ENCODE measurements around the gene TEX52.

Gene TEX52

GRCh38 chr12:2832550-2833127 is 24.2 kb downstream of the TEX52 start:
- no peak overlapping the region for H3K27ac ChIP-seq (ENCODE audit: low read depth, low read length)
- H3K27me3 ChIP-seq (ENCODE audit: control insufficient read depth, insufficient read depth, low read length), result no peaks in the 10 kb centered on the region
- H3K9ac ChIP-seq (ENCODE audit: low read length), result no peak overlapping the region
- peaks cover 7% of the 10 kb centered on the region for H3K4me1 ChIP-seq (ENCODE audit: control insufficient read depth, insufficient read depth, low read length)
- no peak overlapping the region for H3K4me3 ChIP-seq (ENCODE audit: low read depth, low read length)
- peaks cover 20% of the 10 kb centered on the region for H3K36me3 ChIP-seq (ENCODE audit: control insufficient read depth, insufficient read depth, low read length)
- H3K9me3 ChIP-seq (ENCODE audit: control insufficient read depth, insufficient read depth, low read depth, low read length), result no peaks in the 10 kb centered on the region

GRCh38 chr12:2829275-2829674 is 27.6 kb downstream of the TEX52 start:
- Histone ChIP-seq H3K27me3 (ENCODE audit: control insufficient read depth, insufficient read depth, low read length) (no peaks in the 10 kb centered on the region), H3K4me3 (ENCODE audit: low read depth, low read length) (no peak overlapping the region), H3K36me3 (ENCODE audit: control insufficient read depth, insufficient read depth, low read length) (peaks cover 51% of the 10 kb centered on the region), H3K27ac (ENCODE audit: low read depth, low read length) (no peak overlapping the region), H3K9ac (ENCODE audit: low read length) (no peak overlapping the region), H3K4me1 (ENCODE audit: control insufficient read depth, insufficient read depth, low read length) (peaks cover 17% of the 10 kb centered on the region), H3K9me3 (ENCODE audit: control insufficient read depth, insufficient read depth, low read depth, low read length) (no peaks in the 10 kb centered on the region)

- H3K4me1 ChIP-seq (ENCODE audit: control insufficient read depth, insufficient read depth, low read length), result peaks cover 15% of the 10 kb centered on the region
- peaks cover 72% of the 10 kb centered on the region for H3K36me3 ChIP-seq (ENCODE audit: control insufficient read depth, insufficient read depth, low read length)
- no peaks in the 10 kb centered on the region for H3K9me3 ChIP-seq (ENCODE audit: control insufficient read depth, insufficient read depth, low read depth, low read length)
- no peak overlapping the region for H3K4me3 ChIP-seq (ENCODE audit: low read depth, low read length)
- H3K27ac ChIP-seq (ENCODE audit: low read depth, low read length), result no peak overlapping the region
- no peaks in the 10 kb centered on the region for H3K27me3 ChIP-seq (ENCODE audit: control insufficient read depth, insufficient read depth, low read length)
- no peak overlapping the region for H3K9ac ChIP-seq (ENCODE audit: low read length)
Observed at GRCh38 chr12:2826721-2827515, 29.9 kb downstream of the TEX52 start.

GRCh38 chr12:2826036-2826435 is 30.8 kb downstream of the TEX52 start:
- Histone ChIP-seq H3K4me3 (ENCODE audit: low read depth, low read length) (no peak overlapping the region), H3K4me1 (ENCODE audit: control insufficient read depth, insufficient read depth, low read length) (peaks cover 15% of the 10 kb centered on the region), H3K27me3 (ENCODE audit: control insufficient read depth, insufficient read depth, low read length) (no peaks in the 10 kb centered on the region), H3K9ac (ENCODE audit: low read length) (no peak overlapping the region), H3K27ac (ENCODE audit: low read depth, low read length) (no peak overlapping the region), H3K9me3 (ENCODE audit: control insufficient read depth, insufficient read depth, low read depth, low read length) (no peaks in the 10 kb centered on the region), H3K36me3 (ENCODE audit: control insufficient read depth, insufficient read depth, low read length) (peaks cover 80% of the 10 kb centered on the region)

GRCh38 chr12:2825132-2825531 is 31.7 kb downstream of the TEX52 start:
- peaks cover 20% of the 10 kb centered on the region for H3K4me1 ChIP-seq (ENCODE audit: control insufficient read depth, insufficient read depth, low read length)
- H3K9me3 ChIP-seq (ENCODE audit: control insufficient read depth, insufficient read depth, low read depth, low read length), result no peaks in the 10 kb centered on the region
- H3K36me3 ChIP-seq (ENCODE audit: control insufficient read depth, insufficient read depth, low read length), result peaks cover 84% of the 10 kb centered on the region
- no peak overlapping the region; the same call in 1 of the 2 replicates for H3K4me3 ChIP-seq (ENCODE audit: low read depth, low read length)
- no peaks in the 10 kb centered on the region for H3K27me3 ChIP-seq (ENCODE audit: control insufficient read depth, insufficient read depth, low read length)
- H3K9ac ChIP-seq (ENCODE audit: low read length), result no peak overlapping the region
- peak overlapping the region; percentile 62 for H3K27ac ChIP-seq (ENCODE audit: low read depth, low read length)

- H3K36me3 ChIP-seq (ENCODE audit: control insufficient read depth, insufficient read depth, low read length), result peaks cover 88% of the 10 kb centered on the region
- no peak overlapping the region for H3K4me3 ChIP-seq (ENCODE audit: low read depth, low read length)
- no peaks in the 10 kb centered on the region for H3K27me3 ChIP-seq (ENCODE audit: control insufficient read depth, insufficient read depth, low read length)
- H3K9me3 ChIP-seq (ENCODE audit: control insufficient read depth, insufficient read depth, low read depth, low read length), result no peaks in the 10 kb centered on the region
- H3K27ac ChIP-seq (ENCODE audit: low read depth, low read length), result no peak overlapping the region
- peaks cover 24% of the 10 kb centered on the region for H3K4me1 ChIP-seq (ENCODE audit: control insufficient read depth, insufficient read depth, low read length)
- H3K9ac ChIP-seq (ENCODE audit: low read length), result no peak overlapping the region
Observed at GRCh38 chr12:2824541-2824940, 32.3 kb downstream of the TEX52 start.

- peaks cover 24% of the 10 kb centered on the region for H3K4me1 ChIP-seq (ENCODE audit: control insufficient read depth, insufficient read depth, low read length)
- no peak overlapping the region for H3K9ac ChIP-seq (ENCODE audit: low read length)
- no peaks in the 10 kb centered on the region for H3K9me3 ChIP-seq (ENCODE audit: control insufficient read depth, insufficient read depth, low read depth, low read length)
- no peak overlapping the region for H3K27ac ChIP-seq (ENCODE audit: low read depth, low read length)
- H3K27me3 ChIP-seq (ENCODE audit: control insufficient read depth, insufficient read depth, low read length), result no peaks in the 10 kb centered on the region
- peaks cover 86% of the 10 kb centered on the region for H3K36me3 ChIP-seq (ENCODE audit: control insufficient read depth, insufficient read depth, low read length)
- no peak overlapping the region for H3K4me3 ChIP-seq (ENCODE audit: low read depth, low read length)
Observed at GRCh38 chr12:2823483-2823882, 33.4 kb downstream of the TEX52 start.

- Histone ChIP-seq H3K9ac (ENCODE audit: low read length) (no peak overlapping the region), H3K36me3 (ENCODE audit: control insufficient read depth, insufficient read depth, low read length) (peaks cover 78% of the 10 kb centered on the region), H3K27ac (ENCODE audit: low read depth, low read length) (no peak overlapping the region), H3K9me3 (ENCODE audit: control insufficient read depth, insufficient read depth, low read depth, low read length) (no peaks in the 10 kb centered on the region), H3K4me3 (ENCODE audit: low read depth, low read length) (no peak overlapping the region), H3K4me1 (ENCODE audit: control insufficient read depth, insufficient read depth, low read length) (peaks cover 21% of the 10 kb centered on the region), H3K27me3 (ENCODE audit: control insufficient read depth, insufficient read depth, low read length) (no peaks in the 10 kb centered on the region)
Observed at GRCh38 chr12:2820432-2820831, 36.4 kb downstream of the TEX52 start.

- no peaks in the 10 kb centered on the region for H3K27me3 ChIP-seq (ENCODE audit: control insufficient read depth, insufficient read depth, low read length)
- peaks cover 72% of the 10 kb centered on the region for H3K36me3 ChIP-seq (ENCODE audit: control insufficient read depth, insufficient read depth, low read length)
Observed at GRCh38 chr12:2819810-2820209, 37.0 kb downstream of the TEX52 start.

GRCh38 chr12:2813214-2814185 is 43.3 kb downstream of the TEX52 start:
- H3K4me1 ChIP-seq (ENCODE audit: control insufficient read depth, insufficient read depth, low read length), result no peaks in the 10 kb centered on the region

More at GRCh38 chr12:2819810-2820209, 37.0 kb downstream of the TEX52 start:
- no peak overlapping the region for H3K27ac ChIP-seq (ENCODE audit: low read depth, low read length)
- H3K4me1 ChIP-seq (ENCODE audit: control insufficient read depth, insufficient read depth, low read length), result peaks cover 16% of the 10 kb centered on the region; the same call in 1 of the 2 replicates
- H3K9ac ChIP-seq (ENCODE audit: low read length), result no peak overlapping the region
- no peak overlapping the region for H3K4me3 ChIP-seq (ENCODE audit: low read depth, low read length)
- H3K9me3 ChIP-seq (ENCODE audit: control insufficient read depth, insufficient read depth, low read depth, low read length), result no peaks in the 10 kb centered on the region

More at GRCh38 chr12:2813214-2814185, 43.3 kb downstream of the TEX52 start:
- H3K27ac ChIP-seq (ENCODE audit: low read depth, low read length), result peak overlapping the region; percentile 91; the same call in 1 of the 2 replicates
- peak overlapping the region; percentile 91 for H3K9ac ChIP-seq (ENCODE audit: low read length)
- H3K36me3 ChIP-seq (ENCODE audit: control insufficient read depth, insufficient read depth, low read length), result peaks cover 19% of the 10 kb centered on the region
- no peaks in the 10 kb centered on the region for H3K27me3 ChIP-seq (ENCODE audit: control insufficient read depth, insufficient read depth, low read length)
- H3K4me3 ChIP-seq (ENCODE audit: low read depth, low read length), result peak overlapping the region; percentile 81
- no peaks in the 10 kb centered on the region for H3K9me3 ChIP-seq (ENCODE audit: control insufficient read depth, insufficient read depth, low read depth, low read length)

Measured in HUES6 (cell line).